GM18520 (cell line): ENCODE data around the gene ADAMTS5.

Source experiments
- ATAC-seq: cut with Tn5 transposase; IDR thresholded peaks from one replicate; pipeline ENCODE4 v1.9.1; 2021; ENCODE audit not compliant: unreplicated experiment

The ADAMTS5 gene

DNA sequence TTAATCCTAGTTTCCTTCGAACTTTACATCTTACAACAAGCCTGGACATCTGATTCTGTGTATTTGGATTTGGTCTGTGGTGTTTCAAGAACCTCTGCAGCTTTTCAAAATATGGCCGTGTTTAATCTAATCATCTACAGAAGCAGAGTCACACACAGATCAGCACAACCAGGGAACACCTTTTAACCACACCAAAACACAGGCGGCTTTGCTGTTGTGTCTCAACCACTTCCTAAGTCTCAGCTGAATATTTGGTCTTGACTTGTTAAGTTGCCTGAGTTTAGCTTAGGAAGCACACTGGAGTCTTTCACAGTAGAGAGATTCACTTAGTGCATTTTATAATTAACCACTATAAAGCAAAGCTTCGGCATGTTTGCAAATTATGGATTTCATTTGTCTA is 17.1 kb downstream of the ADAMTS5 start:
- no peak for ATAC-seq

DNA sequence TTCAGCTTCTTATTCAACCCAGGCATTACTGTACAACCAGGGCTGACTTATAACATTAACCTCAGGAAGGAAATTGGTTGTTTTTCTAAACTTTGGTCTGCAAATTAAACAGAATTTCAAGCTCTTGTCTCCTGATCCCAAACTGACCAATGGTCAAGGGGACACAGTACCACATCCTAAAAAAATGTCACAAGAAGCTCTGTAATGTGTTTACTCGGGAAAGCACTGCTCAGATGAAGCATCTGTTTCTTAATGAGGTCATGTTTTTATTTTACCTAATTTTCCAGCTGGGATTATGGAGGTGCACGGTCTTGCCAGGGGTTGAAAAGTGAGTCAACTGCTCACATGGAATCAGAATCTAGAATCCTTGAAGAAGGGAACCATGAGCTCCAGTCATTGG is 18.7 kb downstream of the ADAMTS5 start:
- ATAC-seq: no peak

DNA sequence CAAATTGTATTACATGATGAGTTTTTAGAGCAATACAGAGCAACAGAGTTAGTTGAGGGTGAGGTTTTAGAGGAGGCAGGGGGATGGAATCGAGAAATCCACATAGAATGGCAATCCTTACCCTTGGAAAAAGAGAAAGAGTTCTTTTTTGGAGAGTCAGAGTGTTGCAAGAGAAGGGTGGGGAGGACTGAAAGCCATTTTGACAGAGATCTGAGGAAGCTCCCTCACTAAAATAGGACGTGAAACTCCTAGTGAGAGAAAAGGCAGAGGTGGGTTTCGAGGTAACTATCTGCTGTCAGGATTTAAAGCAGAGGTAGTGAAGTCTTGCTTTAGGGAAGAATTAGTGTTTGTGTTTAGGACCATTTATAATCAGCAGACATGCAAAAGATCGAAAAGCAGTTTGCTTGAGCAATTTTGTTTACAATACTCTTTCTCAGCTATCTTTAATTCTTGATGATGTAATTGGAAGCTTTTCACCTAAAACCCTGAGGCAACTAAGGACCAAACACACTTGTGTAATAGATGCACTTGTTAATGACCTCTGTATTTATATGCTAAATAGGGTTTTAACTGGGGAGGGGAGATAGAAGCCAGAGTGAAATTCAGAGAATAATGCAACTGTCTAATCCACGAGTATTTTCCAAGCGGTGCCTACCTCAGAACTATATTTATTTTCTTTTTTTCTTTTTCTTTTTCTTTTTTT is 20.0 kb downstream of the ADAMTS5 start:
- no peak for ATAC-seq

DNA sequence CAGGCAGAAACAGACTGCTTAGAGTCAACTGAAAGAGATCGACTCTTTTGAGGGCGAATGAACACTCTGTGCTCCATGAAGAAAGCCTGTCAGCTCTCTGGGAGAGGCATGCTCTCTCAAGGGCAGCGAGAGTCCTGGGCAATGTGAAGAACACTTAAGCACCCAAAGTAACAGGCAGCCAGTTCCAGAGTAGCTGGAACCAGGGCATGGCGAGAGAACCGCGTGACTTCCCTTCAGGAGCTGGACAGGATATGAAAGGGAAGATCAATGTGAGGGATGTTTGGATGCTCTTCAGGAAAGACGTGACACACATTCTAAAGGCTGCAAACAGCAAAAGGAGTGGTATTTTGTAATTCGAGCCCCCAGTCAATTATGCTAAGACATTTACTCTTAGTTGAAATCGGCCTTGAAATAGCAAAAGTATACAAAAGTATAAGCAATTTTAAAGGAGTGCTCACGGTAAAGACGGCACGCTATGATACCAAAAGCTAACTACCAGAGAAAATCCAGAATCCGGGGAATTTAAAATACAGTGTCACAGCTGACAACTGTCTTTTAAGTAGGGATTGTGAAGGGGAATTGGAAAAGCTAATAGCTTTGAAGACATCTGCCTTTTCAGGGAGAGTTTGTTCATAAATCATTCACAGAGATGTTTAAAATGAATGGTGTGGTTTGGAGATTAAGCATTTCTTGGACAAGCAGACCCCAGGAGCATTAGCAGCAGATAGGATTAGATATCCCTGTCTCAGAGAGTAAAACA is 20.8 kb downstream of the ADAMTS5 start:
- ATAC-seq: no peak

DNA sequence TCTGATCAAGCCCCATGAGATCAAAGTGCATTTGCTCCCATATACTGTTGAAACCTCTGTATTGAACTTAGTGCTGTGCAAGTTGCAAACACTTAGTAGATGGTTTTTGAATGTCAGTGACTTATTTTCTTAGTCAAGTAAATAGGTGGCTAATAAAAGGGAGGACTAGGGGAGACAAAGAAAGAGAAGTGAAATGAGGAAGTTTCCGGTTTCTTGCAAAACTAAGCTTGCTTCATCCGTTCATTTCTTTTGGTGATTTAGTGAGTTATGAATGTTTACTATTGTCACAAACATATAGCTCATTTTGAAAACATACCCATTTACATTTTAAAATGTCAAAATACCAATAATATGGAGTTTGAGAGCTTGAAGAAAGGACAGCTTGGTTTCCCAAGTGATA is 23.0 kb downstream of the ADAMTS5 start:
- no peak for ATAC-seq

DNA sequence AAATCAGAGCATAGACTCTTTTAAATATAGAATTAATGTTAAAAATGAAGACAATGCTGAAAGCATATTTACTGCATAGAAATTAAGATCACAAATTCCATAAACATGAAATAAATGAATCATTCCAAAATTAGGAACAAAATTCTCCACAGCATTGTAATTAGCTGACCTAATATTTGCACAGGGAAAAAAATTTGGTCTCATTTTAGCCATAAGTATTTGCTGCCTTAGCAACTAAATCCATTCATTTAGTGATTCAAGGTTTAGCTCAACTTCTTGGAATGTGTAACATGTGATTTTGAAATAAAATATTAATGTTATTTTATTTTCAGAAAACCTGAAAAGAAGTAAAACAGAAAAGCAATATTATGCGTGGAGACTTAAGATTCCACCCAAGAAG is 25.5 kb downstream of the ADAMTS5 start:
- ATAC-seq: no peak

DNA sequence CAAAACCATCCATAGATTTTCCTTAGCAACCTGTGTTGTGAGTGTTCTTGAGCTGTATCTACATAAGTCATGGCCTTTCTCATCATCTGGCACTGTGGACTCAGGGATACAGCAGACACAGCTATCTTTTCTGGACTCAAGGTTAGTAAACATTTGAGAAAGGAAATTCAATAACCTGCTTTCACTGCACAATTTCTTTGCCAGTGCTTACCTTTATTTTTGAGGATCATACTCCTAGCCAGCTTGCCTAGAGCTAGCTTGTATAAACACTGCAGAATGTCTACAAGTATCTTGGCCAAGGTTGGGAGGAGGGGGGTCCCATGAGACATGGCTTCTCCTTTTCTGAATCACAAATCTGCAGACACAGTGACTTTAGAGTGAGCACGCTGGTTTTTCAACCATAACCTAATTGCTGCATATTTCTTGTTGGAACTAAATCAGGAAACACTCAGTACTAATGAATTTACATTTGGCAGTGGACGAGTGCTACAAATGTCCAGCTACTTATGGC is 27.2 kb downstream of the ADAMTS5 start:
- ATAC-seq: no peak

DNA sequence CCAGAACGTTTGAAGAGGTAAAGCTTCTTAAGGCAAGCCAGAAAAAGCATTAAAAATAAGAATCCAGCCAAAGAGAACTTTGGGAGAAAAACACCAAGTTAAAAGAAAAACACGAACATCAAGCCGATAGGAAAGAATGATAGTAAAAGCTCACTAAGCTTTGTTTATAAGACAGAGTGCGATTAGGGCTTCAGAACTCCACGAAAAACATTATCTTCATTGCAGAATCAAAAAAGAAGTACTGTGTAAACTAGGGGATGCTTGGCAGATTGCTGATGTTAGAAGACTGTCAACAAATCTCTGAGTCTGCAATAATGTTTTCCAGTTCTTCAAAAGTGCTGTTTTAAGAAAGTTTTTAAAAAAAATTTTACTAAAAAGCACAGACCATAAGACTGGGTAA is 30.2 kb downstream of the ADAMTS5 start:
- ATAC-seq: no peak

DNA sequence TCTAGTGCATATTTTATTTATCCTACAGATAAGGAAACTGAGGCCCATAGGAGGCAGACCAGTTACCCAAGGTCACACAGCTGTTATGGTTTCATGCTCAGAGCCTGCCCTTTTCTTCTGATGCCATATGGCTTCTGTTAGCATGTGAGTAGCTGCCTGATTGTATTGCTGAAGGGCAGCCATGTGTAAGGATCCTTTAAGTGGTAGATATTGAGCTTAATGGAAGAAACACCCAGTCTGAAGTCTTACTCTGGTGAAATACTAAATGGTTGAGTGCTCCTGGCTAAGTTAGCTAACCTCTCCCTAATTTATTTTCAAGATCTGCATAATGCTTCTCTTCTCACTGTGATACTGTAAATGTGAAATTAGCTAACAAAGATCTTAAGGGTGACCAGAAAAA is 30.9 kb downstream of the ADAMTS5 start:
- ATAC-seq: no peak

DNA sequence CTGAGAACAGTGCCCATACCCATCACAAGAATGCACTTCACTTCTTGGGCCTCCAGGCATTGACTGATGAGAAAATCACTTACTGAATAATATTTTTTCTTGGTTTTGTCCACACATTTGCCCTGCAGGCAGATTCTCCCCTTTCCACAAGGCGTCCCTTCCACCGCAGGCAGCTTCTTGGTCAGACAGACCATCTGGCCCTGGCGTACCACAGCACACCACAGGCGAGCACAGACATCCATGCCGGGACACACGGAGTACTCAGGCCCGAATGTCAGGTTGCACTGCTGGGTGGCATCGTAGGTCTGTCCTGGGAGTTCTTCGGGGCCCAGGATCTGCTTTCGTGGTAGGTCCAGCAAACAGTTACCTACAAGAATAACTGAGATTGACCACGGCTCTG is 32.5 kb downstream of the ADAMTS5 start:
- no peak for ATAC-seq

DNA sequence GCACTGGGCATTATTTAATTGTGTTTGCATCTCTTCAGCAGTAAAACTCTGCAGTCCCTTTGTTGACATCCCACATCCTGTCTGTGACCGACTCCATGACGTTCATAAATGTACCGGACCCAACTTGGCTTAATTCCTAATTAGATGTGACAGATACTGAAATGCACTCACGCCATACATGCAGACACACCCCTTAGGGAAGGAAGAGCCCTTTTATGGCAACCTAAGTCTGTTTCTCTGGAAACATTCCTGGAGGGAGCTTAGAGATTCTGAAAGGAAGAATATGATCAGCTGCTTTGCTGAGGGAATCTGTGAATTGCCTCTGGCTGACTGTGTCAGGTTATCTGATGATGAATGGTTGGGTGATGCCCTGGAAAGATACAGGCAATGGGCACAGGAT is 33.4 kb downstream of the ADAMTS5 start:
- ATAC-seq: no peak

DNA sequence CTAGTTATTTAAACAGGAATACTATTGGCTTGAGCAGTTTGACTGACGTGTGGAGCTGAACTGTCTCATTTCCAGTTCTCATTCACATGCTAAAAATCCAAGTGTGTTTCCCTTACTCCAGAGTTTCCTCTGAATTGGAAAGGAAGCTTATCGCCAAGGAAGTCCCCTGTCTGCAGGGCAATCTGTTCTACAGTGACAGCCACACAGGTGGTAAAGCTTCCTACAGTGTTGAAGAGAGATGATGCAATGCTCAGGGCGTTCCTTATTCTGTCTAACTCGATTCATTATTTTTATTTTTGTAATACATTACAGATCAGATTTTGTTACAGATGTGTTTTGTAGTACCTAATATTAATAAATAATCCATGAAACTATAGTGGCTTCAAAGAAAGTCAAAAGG is 41.3 kb downstream of the ADAMTS5 start:
- no peak for ATAC-seq

DNA sequence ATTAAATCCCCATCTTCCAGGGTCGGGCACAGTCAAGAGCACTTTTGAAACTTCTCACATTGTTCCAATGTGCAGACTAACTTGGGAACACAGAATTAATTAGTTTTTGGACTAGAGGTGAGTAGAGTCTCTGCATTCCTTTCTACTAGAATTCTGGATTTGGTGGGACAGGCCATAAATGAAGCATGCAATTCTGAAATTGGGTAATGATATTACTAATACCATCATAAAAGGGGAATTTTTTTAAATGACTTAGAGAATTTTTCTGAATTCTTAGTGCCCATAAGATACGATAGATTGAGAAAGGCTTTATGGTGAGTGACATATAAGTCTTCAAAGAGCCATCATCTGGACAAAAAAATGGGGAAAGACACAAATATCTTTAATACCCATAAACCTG is 41.8 kb downstream of the ADAMTS5 start:
- no peak for ATAC-seq

DNA sequence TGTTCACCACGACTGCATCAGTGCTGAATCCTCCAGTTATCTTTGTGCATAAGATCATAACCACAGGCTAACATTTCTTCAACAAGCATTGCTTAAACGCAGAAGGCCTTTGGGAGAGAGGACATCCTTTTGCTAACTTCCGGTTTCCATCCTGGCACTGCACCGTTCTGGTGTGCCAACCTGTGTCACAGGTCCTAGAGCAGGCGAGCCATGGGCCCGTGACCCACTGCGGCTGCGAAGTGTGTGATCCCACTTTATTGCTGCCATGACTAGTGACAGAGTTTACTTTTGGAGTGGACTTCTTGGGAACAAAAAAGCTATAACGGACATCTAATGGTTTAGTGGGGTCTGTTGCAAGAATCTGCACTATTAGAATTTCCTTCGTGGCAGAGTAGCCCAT is 42.9 kb downstream of the ADAMTS5 start:
- ATAC-seq: no peak

DNA sequence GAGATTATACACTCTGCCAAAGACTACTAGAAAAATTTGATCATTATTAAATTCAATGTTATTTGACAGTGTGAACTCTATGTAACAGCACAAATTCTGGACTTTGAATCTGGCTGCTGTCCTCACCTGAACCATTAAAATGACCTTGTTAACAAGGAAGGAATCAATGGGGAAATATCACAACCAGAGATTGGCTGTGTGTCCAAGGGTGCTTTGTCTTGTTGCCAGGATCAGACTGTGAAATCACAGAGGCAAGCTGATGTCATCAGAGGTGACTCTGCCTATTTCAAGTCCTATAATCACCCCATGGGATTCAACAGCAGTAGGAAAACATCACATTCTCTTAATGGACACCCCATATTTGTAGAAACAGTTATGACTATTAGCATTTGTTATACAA is 46.8 kb downstream of the ADAMTS5 start:
- no peak for ATAC-seq

DNA sequence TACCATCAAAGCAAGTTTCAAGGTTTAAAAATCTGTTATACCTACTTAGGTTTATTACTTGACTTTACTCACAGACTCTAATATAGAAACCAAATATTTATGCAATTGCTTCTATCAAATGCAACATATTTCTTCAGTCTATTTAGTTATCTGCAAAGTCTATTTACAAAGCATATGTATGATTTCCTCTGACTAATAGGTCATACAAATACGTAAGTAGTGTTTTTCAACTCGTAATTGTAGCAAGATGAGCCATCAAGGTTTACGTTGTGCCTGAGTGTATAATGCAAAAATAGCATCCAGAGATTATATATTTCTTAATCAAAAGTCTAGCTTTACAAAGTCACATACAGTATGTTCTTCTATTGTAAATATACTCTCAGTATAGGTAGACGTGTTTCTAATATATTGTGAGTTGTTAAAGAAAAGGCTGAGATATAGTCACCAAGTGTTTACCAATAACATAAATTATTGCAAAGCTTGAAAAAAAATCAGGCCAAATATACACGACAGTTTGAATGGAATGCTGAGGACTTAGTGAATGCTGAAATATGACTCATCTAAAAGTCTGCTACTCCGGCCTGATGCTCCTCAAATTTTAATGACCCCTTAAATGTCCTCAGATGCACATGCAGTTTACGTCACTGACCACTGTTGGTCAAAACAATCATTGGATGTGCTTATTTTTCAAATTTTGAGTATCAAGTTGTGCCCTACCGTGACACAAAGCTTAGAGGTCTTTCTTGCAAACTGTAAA is 48.4 kb downstream of the ADAMTS5 start:
- no peak for ATAC-seq

DNA sequence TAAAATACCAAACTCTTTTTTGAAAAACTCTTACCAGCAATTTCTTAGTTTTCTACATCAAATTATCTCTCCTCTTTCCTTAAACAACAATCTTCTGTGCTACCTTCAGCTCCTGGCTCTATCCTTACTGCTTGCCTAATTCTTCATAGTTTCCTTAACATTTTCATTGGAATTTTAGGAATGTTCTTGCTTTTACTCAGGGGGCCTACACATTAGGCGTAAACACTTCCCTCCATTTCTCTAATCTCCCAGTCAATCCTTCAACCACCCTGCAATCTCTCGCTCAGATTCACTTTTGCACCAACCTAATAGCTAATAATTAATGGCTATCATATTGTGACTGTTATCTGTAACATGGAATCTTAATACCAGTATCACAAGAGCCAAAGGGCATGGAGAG is 50.1 kb downstream of the ADAMTS5 start:
- no peak for ATAC-seq

DNA sequence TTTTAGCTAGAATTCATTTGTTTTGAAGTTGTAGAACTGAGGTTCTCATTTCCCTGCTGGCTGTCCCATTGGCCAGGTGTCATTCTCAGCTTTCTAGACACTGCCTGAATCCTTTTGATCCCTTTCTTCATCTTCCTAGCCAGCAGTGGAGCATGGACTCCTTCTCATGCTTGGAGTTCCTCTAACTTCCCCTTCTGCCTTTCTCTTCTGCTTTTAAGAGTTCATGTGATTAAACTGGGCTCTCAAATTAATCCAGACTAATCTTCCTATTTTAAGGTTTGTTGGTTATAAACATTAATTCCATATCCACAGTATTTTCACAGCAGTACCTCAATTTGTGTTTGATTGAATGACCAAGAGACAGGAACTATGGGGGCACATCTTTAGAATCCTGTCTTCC is 52.3 kb downstream of the ADAMTS5 start:
- ATAC-seq: no peak

DNA sequence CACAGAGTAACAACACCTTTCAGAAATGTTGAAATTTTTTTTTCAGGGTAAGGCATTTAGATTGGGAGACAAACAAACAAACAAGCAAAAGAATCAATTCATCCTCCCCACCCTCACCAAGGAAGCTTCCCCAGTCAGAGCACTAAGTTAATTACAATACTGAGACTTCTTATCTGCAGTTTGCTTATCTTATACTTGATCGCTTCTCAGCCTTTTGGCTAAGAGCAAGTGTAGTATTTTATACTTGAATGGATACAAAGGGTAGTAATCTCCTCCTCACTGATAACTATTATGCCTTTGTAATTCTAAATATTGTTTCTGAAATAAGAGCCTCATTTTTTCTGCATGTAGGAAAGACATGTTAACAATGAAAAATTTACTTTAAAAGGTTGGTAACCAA is 54.4 kb downstream of the ADAMTS5 start:
- ATAC-seq: no peak

DNA sequence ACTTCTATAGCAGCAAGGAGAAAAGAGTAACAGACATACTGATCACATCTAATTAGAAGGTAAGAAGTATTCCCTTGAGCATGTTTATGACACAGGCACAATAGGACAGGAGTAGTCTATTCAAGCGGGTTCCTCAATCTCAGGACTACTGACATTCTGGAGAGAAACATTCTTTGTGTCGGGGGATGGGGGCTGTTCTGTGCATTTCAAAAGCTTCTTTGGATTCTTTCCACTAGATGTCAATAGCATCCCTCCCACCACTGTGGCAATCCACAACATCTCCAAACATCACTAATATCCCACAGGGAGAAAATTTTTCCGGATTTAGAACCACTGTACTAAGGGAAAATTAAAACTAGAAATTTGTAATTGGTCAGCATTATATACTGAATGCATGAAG is 56.9 kb downstream of the ADAMTS5 start:
- no peak for ATAC-seq

DNA sequence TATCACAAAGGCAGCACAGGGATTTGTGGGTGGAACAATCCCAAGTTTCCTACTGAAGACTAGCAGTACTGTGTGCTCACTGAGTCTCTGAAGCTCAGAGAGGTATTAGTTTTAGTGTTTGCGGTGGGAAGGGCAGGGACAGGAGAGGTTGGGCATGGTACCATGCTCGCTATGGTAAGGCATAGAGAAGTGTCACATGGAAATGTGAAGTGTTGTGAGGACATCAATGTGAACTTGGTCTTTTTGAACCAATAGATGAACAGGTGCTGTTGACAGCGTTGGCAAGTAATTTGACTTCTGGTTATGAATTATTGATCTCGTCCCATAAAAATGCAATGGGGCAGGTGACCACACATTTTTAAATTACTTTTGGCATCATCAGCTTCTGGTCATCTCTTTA is 65.9 kb downstream of the ADAMTS5 start:
- ATAC-seq: no peak

DNA sequence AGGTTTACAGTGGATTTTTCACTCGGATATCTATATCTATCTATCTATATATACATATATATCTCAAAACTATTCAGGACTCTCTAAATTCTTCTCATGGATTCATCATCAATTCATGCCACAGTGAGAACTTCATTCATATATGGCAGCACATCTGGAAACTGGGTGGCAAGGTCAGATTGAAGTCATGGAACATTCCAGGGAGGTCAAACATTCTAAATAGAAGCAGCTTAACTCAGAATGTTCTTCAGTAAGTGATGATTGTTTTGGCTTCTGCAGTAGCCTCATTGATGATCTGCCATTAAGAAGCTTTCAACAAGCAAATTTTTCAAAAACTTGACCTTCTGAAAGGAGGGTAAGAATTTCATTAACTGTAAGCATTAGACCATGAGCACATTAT is 74.7 kb downstream of the ADAMTS5 start:
- no peak for ATAC-seq
